Sigmoid colon (tissue), 7 donors: ENCODE data around the gene SH2D1A. TPM values are rescaled to one million over a fixed set of nuclear protein-coding genes. Genes with fewer than 3 reads are reported as not detected.
"Not testable (repeated sequence)": the region's sequence is repeated elsewhere in the genome, so short reads cannot be mapped to it uniquely, and the experiment has no call there.

Source experiments
- DNase-seq: peaks from one replicate; pipeline ENCODE4 v3.0.0-alpha.2; 2019
- H3K27ac ChIP-seq, 4 donors: fragments of 200-600 bp; sonication (generic); one replicate each; pipeline ENCODE4 v1.5.1; 2016 to 2019; ENCODE audit warnings: mild to moderate bottlenecking in 1 of 4
- H3K27me3 ChIP-seq, 3 donors: fragments of 200-600 bp; sonication (generic); one replicate each; pipeline ENCODE4 v1.5.1; 2019; ENCODE audit warnings: mild to moderate bottlenecking in 1 of 3
- H3K36me3 ChIP-seq, 4 donors: fragments of 200-600 bp; sonication (generic); one replicate each; pipeline ENCODE4 v1.5.1; 2016 to 2019
- H3K4me1 ChIP-seq, 4 donors: fragments of 200-600 bp; sonication (generic); one replicate each; pipeline ENCODE4 v1.5.1; 2017 to 2019
- H3K4me3 ChIP-seq, 4 donors: fragments of 200-600 bp; sonication (generic); one replicate each; pipeline ENCODE4 v1.5.1; 2017 to 2019; ENCODE audit warnings: mild to moderate bottlenecking in 2 of 4, moderate library complexity in 1 of 4
- H3K9me3 ChIP-seq, 4 donors: fragments of 200-600 bp in 3 of 4; sonication (generic) in 3 of 4; one replicate each; pipeline versions ENCODE4 v1.5.1 to v1.6.1; 2013 to 2019
- EP300 ChIP-seq, 4 donors: sonication (generic); formaldehyde crosslinking; IDR thresholded peaks; one replicate each; pipeline ENCODE4 v1.6.1; 2017; ENCODE audit warnings: antibody characterized with exemption in 4 of 4
- POLR2A ChIP-seq, 2 donors: fragments of 450-650 bp; IDR thresholded peaks; one replicate each; pipeline ENCODE4 v1.6.1; 2016; ENCODE audit warnings: antibody characterized with exemption in 2 of 2, mild to moderate bottlenecking in 2 of 2, moderate library complexity in 2 of 2
- POLR2AphosphoS5 ChIP-seq, 4 donors: sonication (generic); formaldehyde crosslinking; IDR thresholded peaks; one replicate each; pipeline ENCODE4 v1.6.1; 2017; ENCODE audit warnings: antibody characterized with exemption in 4 of 4
- WGBS, 2 donors: extraction: QIAGEN DNeasy Blood & Tissue Kit; methylation state at CpG; one replicate each; pipeline ENCODE4 v1.1.7; 2013; 5-methylcytosine and 5-hydroxymethylcytosine counted together
- intact Hi-C: fragments of 100-400 bp; cut with DNase I; formaldehyde crosslinking; loops from one replicate; pipeline ENCODE4 v1.15.1; 2023
- polyA plus RNA-seq, 3 donors: library from polyadenylated mRNA; stranded (reverse); fragments of 200-250 nt; gene quantifications; one replicate each; pipeline ENCODE4 v1.2.3, GENCODE V29; 2013
- total RNA-seq, 4 donors: library from RNA; depleted of rRNA; stranded (reverse); fragments of >200 nt; gene quantifications; one replicate each; pipeline ENCODE4 v1.1.0, GENCODE V29; 2016
- TF ChIP-seq, protein P1 (sequence below), 4 experiments: fragments of 450-650 bp in 3 of 4; fragments of 200-600 bp in 1 of 4; IDR thresholded peaks; one replicate each; pipeline ENCODE4 v1.5.1; 2016 to 2019; ENCODE audit warnings: antibody characterized with exemption in 4 of 4, mild to moderate bottlenecking in 3 of 4, moderate library complexity in 2 of 4
- donor health status: healthy with polysubstance abuse.
- donor health status: Bipolar disorder and iron deficiency.
- donor health status: healthy.

SH2D1A gene
- under 1 TPM in 2 of 4 donors, not detected in 2; 0.14 to 0.33 TPM for total RNA-seq
- polyA plus RNA-seq: 1 to 10 TPM in 2 of 3 donors, under 1 TPM in 1; 0.23 to 6.5 (median 1.2) TPM

DNA sequence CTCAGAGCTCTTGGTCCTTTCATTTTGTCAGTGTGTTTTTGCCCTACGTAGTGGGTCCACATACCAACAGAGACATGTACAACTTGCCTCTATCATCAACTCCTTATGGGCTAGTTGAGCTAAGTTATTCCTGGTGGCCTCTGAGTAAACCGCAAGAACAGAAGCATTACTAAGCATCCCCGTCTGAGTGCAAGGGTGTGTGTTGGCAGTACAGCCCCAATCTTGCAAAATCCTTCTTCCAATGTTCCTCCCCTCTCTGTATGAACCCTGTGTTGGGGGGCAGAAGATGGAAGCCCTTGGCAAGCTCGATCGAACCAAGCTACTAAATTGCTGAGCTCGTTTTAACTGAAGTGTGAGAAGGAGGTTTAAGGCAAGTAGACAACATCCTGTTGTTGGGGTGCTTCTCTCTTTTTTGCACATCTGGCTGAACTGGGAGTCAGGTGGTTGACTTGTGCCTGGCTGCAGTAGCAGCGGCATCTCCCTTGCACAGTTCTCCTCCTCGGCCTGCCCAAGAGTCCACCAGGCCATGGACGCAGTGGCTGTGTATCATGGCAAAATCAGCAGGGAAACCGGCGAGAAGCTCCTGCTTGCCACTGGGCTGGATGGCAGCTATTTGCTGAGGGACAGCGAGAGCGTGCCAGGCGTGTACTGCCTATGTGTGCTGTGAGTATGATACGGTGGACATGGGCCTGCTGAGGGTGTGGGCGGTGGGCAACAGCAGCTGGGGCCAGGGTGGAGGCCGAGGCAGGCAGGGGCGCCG, at the start of gene SH2D1A:
Gene SH2D1A, plus strand, starts transcription at position 447 of the 760 bp plus-strand sequence. Its CDS starts 80 bp downstream, at position 527.
- intact Hi-C loops: no loop called here
- 72 to 88% methylated on average over 19 of the region's 19 CpGs for WGBS, 2 donors

DNA sequence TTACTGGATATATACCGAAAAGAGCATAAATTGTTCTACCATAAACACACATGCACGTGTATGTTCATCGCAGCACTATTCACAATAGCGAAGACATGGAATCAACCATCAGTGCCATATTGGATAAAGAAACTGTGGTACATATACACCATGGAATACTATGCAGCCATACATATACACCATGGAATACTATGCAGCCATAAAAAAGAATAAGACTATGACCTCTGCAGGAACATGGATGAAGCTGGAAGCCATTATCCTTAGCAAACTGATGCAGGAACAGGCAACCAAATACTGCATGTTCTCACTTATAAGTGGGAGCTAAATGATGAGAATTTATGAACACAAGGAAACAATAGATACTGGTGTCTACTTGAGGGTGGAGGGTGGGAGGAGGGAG, 47.0 kb upstream of the SH2D1A start:
- WGBS, 2 donors: 95 to 97% methylated on average over 4 of the region's 4 CpGs
- H3K4me1 ChIP-seq, intact Hi-C loops, H3K4me3 ChIP-seq, H3K36me3 ChIP-seq, H3K9me3 ChIP-seq, H3K27me3 ChIP-seq, DNase-seq, H3K27ac ChIP-seq: not testable (repeated sequence)

More for the DNA sequence above, at the start of gene SH2D1A:
- Histone ChIP-seq H3K27me3 (no peaks in the 10 kb centered on the region), H3K9me3 (no peaks in the 10 kb centered on the region), H3K4me3 (no peak within 1 kb of the TSS), H3K36me3 (no peaks in the 10 kb centered on the region), H3K27ac (no peak within 1 kb of the TSS), H3K4me1 (no peaks in the 10 kb centered on the region)
- DNase-seq: no peak
- TF ChIP-seq POLR2A (IDR thresholded peaks at IDR 0.05) (no peak), EP300 (IDR thresholded peaks at IDR 0.05) (no peak)
- TF ChIP-seq, protein P1, sequence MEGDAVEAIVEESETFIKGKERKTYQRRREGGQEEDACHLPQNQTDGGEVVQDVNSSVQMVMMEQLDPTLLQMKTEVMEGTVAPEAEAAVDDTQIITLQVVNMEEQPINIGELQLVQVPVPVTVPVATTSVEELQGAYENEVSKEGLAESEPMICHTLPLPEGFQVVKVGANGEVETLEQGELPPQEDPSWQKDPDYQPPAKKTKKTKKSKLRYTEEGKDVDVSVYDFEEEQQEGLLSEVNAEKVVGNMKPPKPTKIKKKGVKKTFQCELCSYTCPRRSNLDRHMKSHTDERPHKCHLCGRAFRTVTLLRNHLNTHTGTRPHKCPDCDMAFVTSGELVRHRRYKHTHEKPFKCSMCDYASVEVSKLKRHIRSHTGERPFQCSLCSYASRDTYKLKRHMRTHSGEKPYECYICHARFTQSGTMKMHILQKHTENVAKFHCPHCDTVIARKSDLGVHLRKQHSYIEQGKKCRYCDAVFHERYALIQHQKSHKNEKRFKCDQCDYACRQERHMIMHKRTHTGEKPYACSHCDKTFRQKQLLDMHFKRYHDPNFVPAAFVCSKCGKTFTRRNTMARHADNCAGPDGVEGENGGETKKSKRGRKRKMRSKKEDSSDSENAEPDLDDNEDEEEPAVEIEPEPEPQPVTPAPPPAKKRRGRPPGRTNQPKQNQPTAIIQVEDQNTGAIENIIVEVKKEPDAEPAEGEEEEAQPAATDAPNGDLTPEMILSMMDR (IDR thresholded peaks at IDR 0.05): no peak

DNA sequence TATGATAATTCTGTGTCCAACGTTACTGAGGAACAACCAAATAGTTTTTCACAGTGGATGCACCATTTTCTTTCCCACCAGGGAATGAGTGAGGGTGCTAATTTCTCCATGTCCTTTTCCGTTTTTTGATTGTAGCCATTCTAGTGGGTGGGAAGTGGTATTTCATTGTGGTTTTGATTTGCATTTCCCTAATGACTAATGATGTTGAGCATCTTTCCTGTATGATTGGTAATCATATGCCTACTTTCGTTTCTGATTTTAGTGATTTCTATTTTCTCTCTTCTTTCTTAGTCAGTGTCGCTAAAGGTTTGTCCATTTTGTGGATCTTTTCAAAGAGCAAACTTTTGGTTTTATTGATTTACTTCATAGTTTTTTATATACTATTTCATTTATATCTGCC, 46.0 kb upstream of the SH2D1A start:
- Histone ChIP-seq H3K27ac (no peak overlapping the region), H3K27me3 (no peaks in the 10 kb centered on the region), H3K4me3 (no peak overlapping the region), H3K4me1 (no peaks in the 10 kb centered on the region), H3K9me3 (no peaks in the 10 kb centered on the region), H3K36me3 (no peaks in the 10 kb centered on the region)
- no peak for DNase-seq
- intact Hi-C loops: no loop called here
- WGBS, 2 donors: 63 to 89% methylated on average over 4 of the region's 4 CpGs
- TF ChIP-seq, protein P1 (IDR thresholded peaks at IDR 0.05): no peak
- TF ChIP-seq POLR2AphosphoS5 (IDR thresholded peaks at IDR 0.05): no peak
- no peak for TF ChIP-seq EP300 (IDR thresholded peaks at IDR 0.05)
- no peak for TF ChIP-seq POLR2A (IDR thresholded peaks at IDR 0.05)

DNA sequence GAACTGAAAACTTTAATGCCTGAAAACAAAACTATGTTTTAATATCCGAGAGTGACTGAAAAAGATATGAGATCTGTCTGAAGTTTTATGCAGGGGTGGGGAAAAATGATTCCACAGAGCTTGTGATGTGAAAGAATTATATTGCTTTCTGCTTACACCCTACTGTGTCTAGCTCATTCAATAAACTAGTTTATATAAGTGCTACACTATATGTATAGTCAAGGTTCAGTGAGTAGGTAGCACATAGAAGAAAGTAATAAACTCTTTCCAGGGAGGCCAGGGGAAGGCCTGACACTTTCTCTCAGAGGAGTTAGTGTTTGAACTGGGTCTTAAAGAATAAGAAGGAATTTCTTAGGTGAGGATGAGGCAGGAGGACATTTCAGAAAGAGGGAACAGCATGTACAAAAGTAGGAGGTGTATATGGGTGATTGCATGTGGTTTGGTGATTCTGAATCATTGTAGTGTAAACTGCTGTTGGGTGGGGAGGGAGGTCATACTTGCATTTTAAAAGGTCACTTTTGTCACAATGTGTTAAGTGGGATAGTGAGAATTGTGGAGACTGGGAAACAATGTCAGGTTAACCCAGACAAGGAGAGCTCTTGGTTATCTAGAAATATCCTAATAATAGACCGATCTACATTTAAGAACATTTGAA, 39.0 kb upstream of the SH2D1A start:
- no peak for DNase-seq
- no peaks in the 10 kb centered on the region for H3K4me1 ChIP-seq
- no peak overlapping the region for H3K4me3 ChIP-seq
- intact Hi-C loops: no loop called here
- no peaks in the 10 kb centered on the region for H3K36me3 ChIP-seq
- H3K9me3 ChIP-seq: no peaks in the 10 kb centered on the region
- no peak overlapping the region for H3K27ac ChIP-seq
- TF ChIP-seq POLR2AphosphoS5 (IDR thresholded peaks at IDR 0.05) (no peak), EP300 (IDR thresholded peaks at IDR 0.05) (no peak), POLR2A (IDR thresholded peaks at IDR 0.05) (no peak)
- TF ChIP-seq, protein P1 (IDR thresholded peaks at IDR 0.05): no peak
- 53 to 70% methylated on average over 2 of the region's 2 CpGs for WGBS, 2 donors
- H3K27me3 ChIP-seq: no peaks in the 10 kb centered on the region

DNA sequence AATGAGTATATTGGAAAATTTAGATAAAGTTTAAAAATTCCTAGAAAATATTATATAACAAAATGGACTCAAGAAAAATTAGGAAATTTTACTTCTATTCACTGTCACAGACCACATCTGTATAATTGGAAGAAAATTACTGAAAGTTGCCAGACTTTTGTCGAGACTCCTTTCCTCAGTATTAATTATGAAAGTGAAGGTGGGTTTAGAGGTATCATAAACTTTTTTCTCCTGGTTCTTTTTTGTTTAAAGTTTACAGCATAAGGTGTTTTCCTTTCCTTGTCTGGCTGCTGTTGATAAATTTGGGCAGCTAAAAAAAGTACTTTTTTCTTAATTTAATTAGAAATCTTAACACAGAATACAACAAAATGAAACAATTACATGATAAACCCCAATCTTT, 20.6 kb upstream of the SH2D1A start:
- intact Hi-C loops: no loop called here
- H3K4me3 ChIP-seq: no peak overlapping the region
- TF ChIP-seq, protein P1 (IDR thresholded peaks at IDR 0.05): no peak
- TF ChIP-seq EP300 (IDR thresholded peaks at IDR 0.05) (no peak), POLR2A (IDR thresholded peaks at IDR 0.05) (no peak)
- 61 to 84% methylated on average over 1 of the region's 1 CpG for WGBS, 2 donors
- H3K27ac ChIP-seq: no peak overlapping the region
- H3K36me3 ChIP-seq: no peaks in the 10 kb centered on the region
- no peaks in the 10 kb centered on the region for H3K27me3 ChIP-seq
- no peak for DNase-seq
- H3K4me1 ChIP-seq: no peaks in the 10 kb centered on the region
- H3K9me3 ChIP-seq: no peaks in the 10 kb centered on the region
